Fibroblast of skin of abdomen (primary cell): ENCODE data around the gene MRPL22.
A peak's percentile ranks its signal among the peaks of the same experiment; 100 is the strongest.
"Not testable (repeated sequence)": the region's sequence is repeated elsewhere in the genome, so short reads cannot be mapped to it uniquely, and the experiment has no call there.

Source experiments
- DNase-seq: peaks from one replicate; pipeline ENCODE4 v3.0.0-alpha.2; 2013

Gene MRPL22

DNA sequence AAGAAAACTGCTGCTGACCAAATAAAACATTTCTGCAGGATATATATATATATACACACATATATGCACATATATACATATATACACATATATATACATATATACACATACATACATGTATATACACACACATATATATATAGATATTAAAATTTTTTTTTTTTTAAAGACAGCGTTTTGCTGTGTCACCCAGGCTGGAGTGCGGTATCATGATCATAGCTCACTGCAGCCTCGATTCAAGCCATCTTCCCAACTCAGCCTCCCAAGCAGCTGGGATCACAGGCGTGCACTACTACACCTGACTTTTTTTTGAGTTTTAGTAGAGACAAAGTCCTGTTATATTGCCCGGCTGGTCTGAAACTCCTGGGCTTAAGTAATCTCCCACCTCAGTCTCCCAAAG lies 2.7 kb downstream of the MRPL22 start:
- no peak for DNase-seq

DNA sequence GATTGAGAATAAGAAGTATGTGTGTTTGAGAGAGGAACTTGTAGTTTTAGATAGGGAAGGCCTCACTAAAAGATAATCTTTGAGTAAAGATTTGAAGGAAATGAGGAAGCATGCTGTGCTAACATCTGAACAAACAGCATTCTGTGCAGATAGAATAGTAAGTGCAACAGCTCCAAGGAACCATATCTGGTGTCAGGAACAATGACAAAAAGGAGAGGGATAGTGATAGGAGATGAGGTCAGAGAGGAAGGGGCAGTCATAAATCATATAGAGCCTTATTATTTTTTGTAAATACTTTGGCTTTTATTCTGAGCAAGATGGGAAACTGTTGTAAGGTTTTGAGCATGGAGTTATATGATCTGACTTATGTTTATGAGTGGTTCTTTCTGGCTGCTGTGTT lies 3.8 kb downstream of the MRPL22 start:
- DNase-seq: no peak

DNA sequence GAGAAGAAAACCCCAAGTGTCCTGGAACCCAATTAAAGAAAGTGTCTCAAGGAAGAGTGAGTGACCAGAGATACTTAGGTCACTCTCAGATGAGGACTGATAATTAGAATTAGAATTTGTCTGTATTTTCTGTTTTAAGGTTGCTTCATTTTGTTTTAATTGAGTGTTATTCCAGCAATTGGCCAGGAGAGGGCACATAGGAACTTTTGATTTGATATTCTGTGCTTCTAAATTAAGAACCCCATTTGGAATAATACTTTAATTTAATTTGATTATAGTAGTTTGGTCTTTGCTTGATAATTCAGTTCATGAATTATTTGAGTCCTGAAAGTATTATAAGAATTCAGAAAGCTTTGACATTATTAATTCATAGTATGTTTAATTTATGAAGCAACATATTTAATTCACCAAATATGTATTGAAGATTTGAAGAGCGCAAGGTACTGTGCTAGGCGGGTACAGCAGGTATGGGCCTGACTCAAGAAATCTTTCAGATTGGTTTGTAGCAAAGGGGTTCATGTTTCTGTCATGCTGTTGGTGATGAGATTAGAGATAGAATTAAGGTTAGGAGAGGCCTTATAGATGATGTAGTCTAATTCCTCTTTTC lies 4.9 kb downstream of the MRPL22 start:
- DNase-seq: peak; percentile 9

DNA sequence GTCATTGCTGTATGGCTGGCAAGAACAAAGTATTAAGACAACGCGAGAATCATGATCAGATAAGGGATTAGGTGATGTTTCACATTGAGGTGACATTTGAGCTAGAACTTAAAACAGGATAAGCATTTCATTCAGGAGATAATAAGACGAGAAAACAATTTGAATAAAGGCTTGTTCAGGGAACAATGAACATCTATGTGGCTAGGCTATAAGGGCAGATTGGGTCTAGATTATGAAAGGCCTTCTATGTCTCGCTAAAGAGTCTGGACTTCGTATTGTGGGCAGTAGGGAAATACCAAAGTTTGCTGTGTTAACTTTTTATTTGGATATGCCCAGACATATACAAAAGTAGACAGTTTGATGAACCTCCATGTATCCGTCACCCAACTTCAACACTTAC lies 6.9 kb downstream of the MRPL22 start:
- no peak for DNase-seq

DNA sequence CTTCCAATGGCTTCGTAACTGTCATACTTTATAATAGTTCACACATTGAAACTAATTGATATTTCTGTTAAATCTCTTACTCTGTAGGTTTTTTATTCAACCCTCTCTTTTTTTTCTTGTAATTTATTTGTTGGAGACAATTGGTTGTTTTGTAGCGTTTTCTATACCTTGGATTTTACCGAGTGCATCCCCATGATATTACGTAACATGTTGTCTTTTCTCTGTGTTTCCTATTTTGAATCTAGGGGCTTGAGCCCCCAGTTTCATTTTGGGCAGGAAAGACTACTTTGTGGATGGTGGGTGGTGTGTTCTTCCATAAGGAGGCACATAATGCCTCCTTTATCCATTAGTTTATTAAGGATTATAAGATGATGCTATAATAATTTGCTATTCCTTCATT lies 7.4 kb downstream of the MRPL22 start:
- DNase-seq: no peak

DNA sequence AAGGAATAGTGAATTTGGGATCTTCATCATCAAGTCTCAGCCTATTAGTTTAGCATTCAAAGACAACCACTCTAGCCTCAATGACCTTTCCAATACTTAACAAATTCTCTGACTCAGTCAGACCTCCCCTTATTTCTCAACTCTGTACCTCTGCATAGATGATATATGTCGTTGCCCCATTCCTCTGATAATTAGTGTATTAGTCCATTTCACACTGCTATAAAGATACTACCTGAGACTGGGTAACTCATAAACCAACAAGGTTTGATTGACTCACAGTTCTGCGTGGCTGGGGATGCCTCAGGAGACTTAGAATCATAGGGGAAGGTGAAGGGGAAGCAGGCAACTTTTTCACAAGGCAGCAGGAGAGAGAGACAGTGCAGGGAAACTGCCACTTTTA lies 8.9 kb downstream of the MRPL22 start:
- no peak for DNase-seq

DNA sequence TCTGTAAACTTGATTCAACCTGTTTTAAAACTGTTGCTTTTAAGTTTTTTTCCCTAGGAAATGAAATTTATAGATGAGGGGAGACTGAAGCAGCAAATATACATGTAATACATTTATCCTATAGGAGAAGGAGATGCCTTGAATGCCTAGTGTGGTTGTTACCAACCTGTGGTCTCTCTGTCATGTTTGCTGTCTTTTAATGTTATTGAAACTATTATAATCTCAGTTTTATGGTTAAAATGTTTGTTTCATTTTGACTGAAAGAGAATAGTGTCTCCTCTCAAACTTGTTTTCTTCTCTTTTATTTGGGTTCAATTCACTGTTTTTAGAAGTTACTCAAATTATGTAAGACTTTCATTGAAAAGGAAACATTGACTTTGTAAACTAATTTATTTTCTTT lies 15.8 kb downstream of the MRPL22 start:
- DNase-seq: no peak

DNA sequence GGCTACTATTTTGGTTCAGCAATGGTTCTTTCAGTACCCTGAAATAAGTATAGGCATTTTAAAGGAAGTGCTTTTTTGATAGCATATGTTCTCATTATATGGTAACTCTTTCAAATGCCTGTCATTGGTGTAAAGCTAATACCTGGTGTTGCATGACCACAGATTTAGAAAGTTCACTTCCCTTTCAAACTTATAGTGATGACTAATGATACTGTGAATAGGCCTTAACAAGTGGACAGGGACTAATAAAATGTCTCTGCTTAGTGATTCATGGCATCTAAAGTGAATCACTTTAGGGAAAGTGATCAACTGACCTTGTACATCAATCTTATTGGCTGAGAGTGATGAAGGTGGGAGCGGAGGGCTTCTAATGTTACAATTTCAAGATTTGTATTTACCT lies 21.6 kb downstream of the MRPL22 start:
- peak; percentile 30 for DNase-seq

DNA sequence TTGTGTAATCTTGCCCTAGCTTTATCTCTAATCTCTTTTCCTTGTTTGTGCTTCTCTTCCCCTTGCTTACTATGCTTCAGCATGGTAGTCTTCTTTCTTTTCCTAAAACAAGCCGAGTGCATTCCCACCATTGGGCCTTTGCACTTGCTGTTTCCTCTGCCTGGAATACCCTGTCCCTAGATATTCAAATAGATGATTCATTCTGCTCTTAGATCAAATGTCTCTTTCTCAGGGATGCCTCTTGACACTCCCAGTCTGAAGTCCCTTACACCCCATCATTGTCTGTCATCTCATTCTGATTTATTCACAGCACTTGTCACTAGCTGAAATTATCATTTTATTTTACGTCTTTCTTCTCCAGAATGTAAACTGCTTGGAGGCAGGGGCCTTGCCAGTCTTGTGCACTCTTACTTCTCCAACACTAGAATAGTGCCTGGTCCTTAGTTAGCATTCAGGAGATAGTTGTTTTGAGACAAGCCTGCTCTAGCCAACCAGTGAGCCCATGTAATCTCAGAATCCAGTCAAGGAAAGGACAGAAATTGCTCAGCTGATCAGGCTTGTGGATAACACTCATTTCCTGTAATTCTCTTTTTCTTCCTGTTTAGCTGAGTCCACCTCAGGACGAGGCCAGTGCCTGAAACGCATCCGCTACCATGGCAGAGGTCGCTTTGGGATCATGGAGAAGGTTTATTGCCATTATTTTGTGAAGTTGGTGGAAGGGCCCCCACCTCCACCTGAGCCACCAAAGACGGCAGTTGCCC lies 25.4 kb downstream of the MRPL22 start:
- no peak for DNase-seq

DNA sequence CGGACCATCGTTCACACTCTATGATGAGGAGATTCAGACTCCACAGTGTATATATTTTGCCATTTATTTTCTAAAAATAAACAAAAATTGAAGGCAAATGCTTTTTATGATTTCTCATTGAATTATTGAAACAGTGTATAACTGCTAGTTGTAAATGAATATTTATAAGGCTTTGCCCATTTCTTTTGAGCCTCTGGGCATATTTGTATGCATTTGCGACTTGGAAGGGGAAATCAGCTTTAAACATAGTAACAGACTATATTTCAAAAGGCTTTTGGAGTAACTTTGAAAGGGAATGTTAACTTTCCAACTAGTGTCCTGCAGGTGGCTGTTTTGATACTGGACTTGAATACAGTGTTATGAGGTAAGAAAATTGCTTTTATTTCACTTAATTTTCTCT lies 26.0 kb downstream of the MRPL22 start:
- no peak for DNase-seq

DNA sequence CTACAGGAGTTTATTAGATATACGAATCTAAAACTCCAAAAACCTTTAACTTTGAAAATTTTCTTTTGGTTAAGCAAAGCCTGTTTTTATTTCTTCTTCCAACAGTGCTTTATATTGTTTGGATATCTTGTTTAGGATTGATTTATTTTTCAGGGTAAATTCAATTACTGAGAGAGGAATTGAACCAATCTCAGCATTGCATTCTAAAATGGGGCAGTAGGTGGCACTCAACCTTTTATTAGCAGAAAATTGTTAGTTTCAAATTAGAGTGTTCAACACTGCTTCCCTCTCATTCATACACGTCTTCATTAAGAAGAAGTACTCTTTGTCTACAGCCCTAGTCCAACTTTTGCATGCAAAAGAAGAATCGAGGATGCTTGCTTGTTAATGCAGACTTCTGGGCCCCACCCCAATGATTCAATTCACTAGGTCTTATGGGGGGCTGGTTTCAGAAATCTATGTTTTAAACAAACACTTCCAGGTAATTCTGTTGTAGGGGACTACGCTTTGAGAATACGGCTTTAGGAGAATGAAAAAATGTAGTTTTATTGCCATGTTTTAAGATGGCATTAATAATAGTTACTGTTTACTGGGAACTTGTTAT lies 26.6 kb downstream of the MRPL22 start:
- peak; percentile 6 for DNase-seq

DNA sequence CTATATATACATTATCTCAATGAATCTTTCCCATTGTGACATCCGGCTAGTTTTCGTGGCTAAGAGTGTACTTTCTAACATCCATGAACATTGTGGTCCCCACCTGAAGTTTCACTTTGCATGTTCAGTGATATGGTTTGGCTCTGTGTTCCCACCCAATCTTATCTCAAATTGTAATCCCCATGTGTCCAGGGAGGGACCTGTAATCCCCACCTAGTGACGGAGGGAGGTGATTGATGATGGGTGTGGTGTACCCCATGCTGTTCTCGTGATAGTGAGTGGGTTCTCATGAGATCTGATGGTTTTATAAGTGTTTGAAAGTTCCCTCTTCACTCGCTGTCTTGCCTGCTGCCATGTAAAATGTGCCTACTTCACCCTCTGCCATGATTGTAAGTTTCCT lies 28.1 kb downstream of the MRPL22 start:
- DNase-seq: no peak

DNA sequence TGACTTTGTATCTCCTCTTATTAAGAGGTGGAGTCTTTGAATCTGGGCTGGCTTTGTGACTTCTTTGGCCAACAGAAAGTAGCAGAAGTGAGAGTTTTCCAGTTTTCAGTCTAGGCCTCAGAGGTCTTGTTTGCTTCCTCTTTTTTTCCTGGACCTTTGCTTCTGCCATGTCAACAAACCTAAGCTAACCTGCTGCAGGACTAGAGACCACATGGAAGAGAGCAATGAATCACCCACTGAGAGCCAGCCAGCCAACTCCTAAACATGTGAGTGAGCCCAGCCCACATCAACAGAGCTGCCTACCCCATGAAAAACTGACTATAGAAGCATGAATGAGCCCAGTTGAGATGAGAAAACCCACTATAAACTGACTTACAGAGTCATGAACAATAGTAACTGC lies 29.9 kb downstream of the MRPL22 start:
- DNase-seq: peak; percentile 6

DNA sequence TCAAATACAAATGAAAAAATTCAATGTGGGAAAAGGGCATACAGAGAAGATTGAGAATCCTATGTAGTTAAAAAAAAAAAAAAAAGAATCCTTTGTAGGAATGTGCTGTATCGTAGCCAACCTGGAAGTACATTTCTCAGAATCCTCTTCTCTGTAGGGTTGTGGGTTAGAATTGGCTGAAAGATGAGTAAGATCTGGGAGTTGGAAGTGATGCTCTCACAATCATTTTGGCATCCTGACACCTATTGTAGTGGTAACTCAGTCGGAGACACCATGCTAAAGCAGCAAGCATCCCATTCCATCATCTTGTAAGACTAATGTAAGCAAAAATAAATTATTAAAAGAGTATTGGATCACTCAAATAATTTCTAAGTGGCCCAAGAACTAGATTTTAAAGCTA lies 30.6 kb downstream of the MRPL22 start:
- peak; percentile 68 for DNase-seq

DNA sequence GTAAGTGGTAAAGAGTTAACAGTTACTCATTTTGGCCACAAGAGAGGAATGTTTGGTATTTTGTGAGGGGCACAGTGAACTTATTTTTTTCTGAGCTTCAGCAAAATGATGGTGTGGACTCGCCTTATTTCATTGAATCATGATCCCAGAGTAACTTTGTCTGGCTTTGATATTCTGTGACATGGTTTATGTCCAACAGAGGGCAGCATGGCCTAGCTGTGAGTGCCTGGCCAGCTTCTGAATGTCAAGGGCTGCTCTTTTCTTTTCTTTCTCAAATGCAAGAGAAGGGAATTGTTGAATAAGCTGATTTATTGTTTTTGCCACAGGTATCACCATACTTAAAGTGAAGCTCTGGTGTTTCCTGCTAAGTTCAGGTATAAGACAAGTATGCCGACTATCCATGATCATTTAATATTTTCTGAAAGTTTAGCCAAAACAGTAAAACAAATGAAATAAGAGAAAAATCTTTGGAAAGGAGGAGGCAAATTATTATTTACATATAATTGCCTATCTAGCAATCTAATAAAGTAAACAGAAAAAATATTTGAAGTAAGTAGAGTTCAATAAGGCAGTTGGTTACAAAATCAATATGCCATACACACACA lies 31.7 kb downstream of the MRPL22 start:
- DNase-seq: peak; percentile 43

DNA sequence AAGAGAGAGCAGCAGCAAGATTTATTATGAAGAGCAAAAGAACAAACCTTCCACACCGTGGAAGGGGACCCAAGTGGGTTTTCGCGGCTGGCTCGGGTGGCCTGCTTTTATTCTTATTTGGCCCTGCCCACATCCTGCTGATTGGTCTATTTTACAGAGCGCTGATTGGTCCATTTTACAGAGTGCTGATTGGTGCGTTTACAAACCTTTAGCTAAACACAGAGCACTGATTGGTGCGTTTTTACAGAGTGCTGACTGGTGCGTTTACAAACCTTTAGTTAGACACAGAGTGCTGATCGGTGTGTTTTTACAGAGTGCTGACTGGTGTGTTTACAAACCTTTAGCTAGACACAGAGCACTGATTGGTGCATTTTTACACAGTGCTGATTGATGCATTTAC lies 35.2 kb downstream of the MRPL22 start:
- not testable (repeated sequence) for DNase-seq

DNA sequence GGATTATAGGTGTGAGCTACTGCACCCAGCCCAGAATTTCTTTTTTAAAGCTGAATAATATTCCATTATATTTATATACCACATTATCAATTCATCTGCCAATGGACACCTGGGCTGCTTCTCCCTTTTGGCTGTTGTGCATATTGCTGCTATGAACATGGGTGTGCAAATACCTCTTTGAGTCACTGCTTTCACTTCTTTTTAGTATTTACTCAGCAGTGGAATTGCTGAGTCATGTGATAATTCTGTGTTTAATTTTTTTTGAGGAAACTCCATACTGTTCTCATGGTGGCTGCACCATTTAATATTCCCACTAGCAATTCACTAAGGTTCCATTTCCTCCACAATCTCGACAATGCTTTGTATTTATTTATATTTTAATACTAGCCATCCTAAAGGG lies 36.5 kb downstream of the MRPL22 start:
- DNase-seq: peak; percentile 17

DNA sequence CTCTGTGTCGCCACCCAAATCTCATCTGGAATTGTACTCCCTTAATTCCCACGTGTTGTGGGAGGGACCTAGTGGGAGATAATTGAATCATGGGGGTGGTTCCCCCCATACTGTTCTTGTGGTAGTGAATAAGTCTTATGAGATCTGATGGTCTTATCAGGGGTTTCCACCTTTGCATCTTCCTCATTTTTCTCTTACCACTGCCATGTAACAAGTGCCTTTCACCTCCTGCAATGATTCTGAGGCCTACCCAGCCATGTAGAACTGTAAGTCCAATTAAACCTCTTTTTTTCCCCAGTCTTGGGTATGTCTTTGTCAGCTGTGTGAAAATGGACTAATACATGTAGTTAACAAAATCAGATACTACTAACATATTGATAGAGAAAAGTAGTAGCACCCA lies 37.4 kb downstream of the MRPL22 start:
- not testable (repeated sequence) for DNase-seq

DNA sequence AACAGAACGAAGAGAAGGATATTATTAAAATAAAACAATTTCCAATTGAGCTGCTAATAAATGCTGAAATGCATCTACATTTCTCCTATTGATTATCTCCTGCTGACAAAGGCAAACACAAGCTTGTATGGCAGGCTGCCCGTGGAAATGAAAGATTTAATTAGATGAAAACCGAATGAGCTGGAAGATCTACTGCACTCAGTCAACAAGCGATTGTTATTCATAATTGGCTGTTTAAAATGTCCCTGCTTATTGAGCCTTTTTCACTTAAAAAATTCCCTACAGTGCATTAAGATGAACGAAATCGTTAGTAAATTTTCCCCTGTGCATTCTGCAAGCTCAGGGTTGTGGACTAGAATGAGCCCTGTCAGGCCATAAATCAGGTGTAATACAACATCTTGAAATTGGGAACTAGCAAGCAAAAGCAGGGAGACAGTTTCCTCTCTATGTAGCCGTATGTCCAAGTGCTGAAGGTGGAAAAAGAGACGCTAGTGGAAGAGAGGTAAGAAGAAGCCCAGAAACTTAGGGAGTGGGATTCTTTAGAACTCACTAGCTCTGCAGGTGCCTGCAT lies 44.2 kb downstream of the MRPL22 start:
- no peak for DNase-seq

DNA sequence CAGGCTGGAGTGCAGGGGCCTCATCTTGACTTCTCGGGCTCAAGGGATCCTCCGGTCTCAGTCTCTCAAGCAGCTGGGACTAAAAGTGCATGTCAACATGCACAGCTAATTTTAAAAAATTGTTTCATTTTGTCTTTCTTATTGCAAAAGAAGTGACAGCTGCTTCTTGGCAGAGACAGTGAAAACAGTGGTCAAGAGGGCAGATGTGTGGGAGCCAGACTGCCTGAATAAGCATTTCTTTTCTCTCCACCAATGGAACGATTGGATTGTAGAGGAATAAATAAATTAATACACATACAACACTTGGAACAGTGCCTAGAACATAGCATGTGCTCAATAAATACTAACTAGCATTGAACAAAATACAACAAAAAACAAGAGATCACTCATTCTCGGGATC lies 45.3 kb downstream of the MRPL22 start:
- DNase-seq: no peak

DNA sequence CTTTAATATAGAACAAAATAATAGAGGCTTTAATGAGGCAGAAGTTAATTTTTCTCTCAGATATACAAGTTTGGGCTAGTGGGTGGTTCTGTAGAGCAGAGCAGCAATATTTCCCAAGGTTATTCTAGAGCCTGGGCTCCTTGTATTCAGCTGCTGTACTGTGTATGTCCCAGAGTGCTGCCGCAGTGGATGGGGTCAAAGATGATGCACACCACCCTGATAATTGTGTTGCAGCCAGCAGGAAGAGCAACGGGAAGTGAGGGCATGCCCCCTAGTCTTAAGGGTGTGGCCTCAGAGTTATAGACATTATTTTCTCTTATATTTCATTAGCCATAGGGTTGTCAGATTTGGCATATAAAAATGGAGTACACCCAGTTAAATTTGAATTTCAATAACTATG lies 48.8 kb downstream of the MRPL22 start:
- no peak for DNase-seq

DNA sequence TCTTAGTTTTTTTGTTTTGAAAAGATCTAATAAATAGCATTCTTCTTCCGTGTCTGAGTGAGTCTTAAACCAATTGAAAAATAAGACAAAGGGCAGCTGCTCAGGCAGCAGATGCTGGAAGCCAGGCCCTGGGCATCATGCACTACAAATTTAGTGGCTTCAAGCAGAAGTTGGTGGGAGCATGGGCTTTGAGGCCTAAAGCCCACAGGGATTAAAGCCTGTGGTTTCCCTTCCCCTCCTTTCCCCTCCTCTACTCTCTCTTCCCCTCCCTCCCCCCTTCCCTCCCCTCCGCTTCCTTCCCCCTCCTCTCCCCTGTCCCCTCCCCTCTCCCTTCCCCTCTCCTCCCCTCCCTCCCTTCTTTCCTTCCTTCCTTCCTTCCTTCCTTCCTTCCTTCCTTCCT lies 52.6 kb downstream of the MRPL22 start:
- no peak for DNase-seq

DNA sequence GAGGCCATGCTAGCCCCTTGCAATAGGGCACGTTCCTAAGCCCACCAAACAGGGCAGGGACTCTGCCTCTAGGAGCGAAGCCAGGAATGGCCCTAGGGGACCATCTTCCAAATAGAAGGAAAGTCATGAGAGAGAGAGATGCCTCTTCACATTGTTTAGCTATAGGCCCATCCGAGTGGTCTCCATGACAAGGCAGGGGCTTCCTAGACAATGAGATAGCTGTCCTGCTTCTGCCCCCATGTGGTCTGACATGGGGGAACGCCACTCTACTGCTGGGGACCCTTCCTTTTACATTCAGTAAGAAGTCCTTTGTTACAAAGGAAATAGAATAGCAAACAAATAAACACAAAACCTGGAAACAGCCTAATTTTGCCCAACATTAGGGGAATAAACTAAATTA lies 54.8 kb downstream of the MRPL22 start:
- DNase-seq: no peak

DNA sequence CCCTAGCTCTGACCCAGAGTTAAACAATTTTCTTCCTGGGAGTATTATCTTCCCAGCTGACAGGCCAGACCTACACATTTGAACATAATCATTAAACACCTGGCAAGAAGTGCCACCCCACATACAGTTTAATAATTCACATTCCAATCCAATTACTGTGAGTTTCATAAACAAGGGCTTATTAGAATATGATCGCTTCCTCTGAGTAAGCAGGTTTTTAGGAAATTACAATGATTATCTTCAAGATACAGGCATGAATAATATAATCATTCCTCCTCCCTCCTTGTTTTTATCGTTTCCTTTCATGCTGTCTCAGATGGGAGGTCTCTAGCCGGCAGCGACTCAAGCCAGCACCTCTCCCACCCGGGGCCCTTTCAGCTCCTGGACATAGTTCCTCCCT lies 56.9 kb downstream of the MRPL22 start:
- no peak for DNase-seq
